ENCODE measurements around the gene IQGAP3. TPM values are rescaled to one million over a fixed set of nuclear protein-coding genes. Genes with fewer than 3 reads are reported as not detected.

The IQGAP3 gene
- total and polyA plus RNA-seq, 2 of the 4 experiments (the other 2 are of a cell fraction) = 12.5 to 13.6 TPM

DNA sequence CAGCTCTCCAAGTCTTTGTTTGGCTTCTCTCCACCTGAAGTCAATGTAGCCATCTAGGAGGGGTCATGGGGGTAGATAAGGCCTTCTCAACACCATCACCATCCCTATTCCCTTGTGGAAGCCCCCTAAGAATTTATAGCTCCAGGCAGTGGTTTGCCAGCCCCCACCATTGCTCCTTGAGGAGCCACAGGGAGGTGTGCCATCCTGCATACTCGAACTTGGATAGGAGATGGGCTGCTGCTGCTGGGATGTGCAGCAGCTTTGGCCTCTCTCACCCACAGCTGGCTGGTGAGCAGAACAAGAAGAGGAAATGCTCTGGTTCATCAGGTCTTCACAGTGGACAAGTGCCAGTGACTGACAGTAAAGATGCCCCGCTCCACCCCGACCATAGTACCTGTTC is 24.1 kb upstream of the IQGAP3 start:
- DNase-seq (no peak), ATAC-seq (ENCODE audit: low read depth) (no peak)
- Histone ChIP-seq H2BK20ac (ENCODE audit: low read depth, low read length) (no peak overlapping the region), H3K14ac (replicated peaks; ENCODE audit: low read depth, low read length) (no peak overlapping the region), H4K20me1 (ENCODE audit: insufficient read depth, low read length) (no peaks in the 10 kb centered on the region), H3K36me3 (ENCODE audit: control insufficient read depth, insufficient read depth, low read length) (peaks cover 33% of the 10 kb centered on the region), H3K9me3 (ENCODE audit: control insufficient read depth, insufficient read depth, low read length) (no peaks in the 10 kb centered on the region), H3K4me1 (ENCODE audit: control insufficient read depth, insufficient read depth, low read length) (peaks cover 6% of the 10 kb centered on the region; the same call in 1 of the 2 replicates), H2AK9ac (replicated peaks; ENCODE audit: low read depth, low read length, poor library complexity) (no peak overlapping the region), H3K56ac (ENCODE audit: extremely low read depth, insufficient read depth, low read length) (no peak overlapping the region), H4K91ac (ENCODE audit: insufficient read depth, low read depth, low read length) (no peak overlapping the region), H3K4ac (ENCODE audit: low read depth, low read length) (no peak overlapping the region), H4K8ac (ENCODE audit: low read depth in 2 of 2, low read length in 2 of 2) (no peak overlapping the region), H2AFZ (replicated peaks; ENCODE audit: low read length, poor library complexity) (no peak overlapping the region), H2AK5ac (ENCODE audit: low read depth, low read length) (no peak overlapping the region), H3K4me3 (ENCODE audit: insufficient read depth, low read depth, low read length) (no peak overlapping the region), H3K23ac (ENCODE audit: low read depth, low read length) (no peak overlapping the region), H3K4me2 (ENCODE audit: low read depth, low read length) (no peak overlapping the region), H2BK120ac (ENCODE audit: low read depth, low read length) (no peak overlapping the region), H2BK15ac (ENCODE audit: low read depth, low read length) (no peak overlapping the region), H3K27me3 (ENCODE audit: control insufficient read depth, insufficient read depth, low read length) (no peaks in the 10 kb centered on the region), H2BK5ac (ENCODE audit: low read depth, low read length, poor library complexity, severe bottlenecking) (no peak overlapping the region), H3K9ac (ENCODE audit: low read depth, low read length) (no peak overlapping the region), H3K27ac (ENCODE audit: insufficient read depth, low read length) (no peak overlapping the region), H3K79me1 (ENCODE audit: low read depth in 1 of 2, low read length in 2 of 2) (peaks cover 27 to 63% of the 10 kb centered on the region in 2 experiments), H3K9me1 (ENCODE audit: insufficient read depth, low read length) (peaks cover 12% of the 10 kb centered on the region), H3K18ac (ENCODE audit: low read depth, low read length) (no peak overlapping the region), H4K5ac (ENCODE audit: low read depth, low read length) (no peak overlapping the region)
- ChIA-PET CTCF (no interaction called here), POLR2A (ENCODE audit: unreplicated experiment) (no interaction called here)
- no TSS peak for BruUV-seq (replicated peaks)
- intact Hi-C loops (cut with micrococcal nuclease) (no loop called here), in situ Hi-C loops (cut with MboI; ENCODE audit: low sequenced_read_pairs) (no loop called here), dilution Hi-C loops (cut with HindIII; ENCODE audit: low sequenced_read_pairs, unreplicated experiment) (no loop called here)
- TF ChIP-seq MAFK (IDR thresholded peaks at IDR 0.05; ENCODE audit: low read depth, low read length) = no peak
- TF ChIP-seq BHLHE40 (IDR thresholded peaks at IDR 0.05; ENCODE audit: low read depth, low read length) = no peak
- no peak for TF ChIP-seq CEBPB (IDR thresholded peaks at IDR 0.05; ENCODE audit: low read depth, low read length)
- TF ChIP-seq POLR2A (IDR thresholded peaks at IDR 0.05; ENCODE audit: low read depth, low read length) = no peak
- no peak for TF ChIP-seq RCOR1 (IDR thresholded peaks at IDR 0.05; ENCODE audit: insufficient replicate concordance, low read length)
- no peak for TF ChIP-seq MAZ (IDR thresholded peaks at IDR 0.05; ENCODE audit: borderline replicate concordance, low read depth, low read length)
- TF ChIP-seq, protein P1, sequence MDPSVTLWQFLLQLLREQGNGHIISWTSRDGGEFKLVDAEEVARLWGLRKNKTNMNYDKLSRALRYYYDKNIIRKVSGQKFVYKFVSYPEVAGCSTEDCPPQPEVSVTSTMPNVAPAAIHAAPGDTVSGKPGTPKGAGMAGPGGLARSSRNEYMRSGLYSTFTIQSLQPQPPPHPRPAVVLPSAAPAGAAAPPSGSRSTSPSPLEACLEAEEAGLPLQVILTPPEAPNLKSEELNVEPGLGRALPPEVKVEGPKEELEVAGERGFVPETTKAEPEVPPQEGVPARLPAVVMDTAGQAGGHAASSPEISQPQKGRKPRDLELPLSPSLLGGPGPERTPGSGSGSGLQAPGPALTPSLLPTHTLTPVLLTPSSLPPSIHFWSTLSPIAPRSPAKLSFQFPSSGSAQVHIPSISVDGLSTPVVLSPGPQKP (IDR thresholded peaks at IDR 0.05; ENCODE audit: borderline replicate concordance, low read depth, low read length) = no peak
- no peak for TF ChIP-seq SMC3 (IDR thresholded peaks at IDR 0.05; ENCODE audit: low read depth, low read length)
- no peak for TF ChIP-seq CHD1 (IDR thresholded peaks at IDR 0.05; ENCODE audit: low read depth, low read length)
- TF ChIP-seq MXI1 (IDR thresholded peaks at IDR 0.05; ENCODE audit: borderline replicate concordance, low read depth, low read length) = no peak
- WGBS, 2 experiments (ENCODE audit: extremely low coverage in 2 of 2, insufficient read length in 1 of 2) = no CpG with 5 or more reads among the region's 3 CpGs
